Mononuclear cell (primary cell): ENCODE measurements around the gene AIFM2. TPM values are rescaled to one million over a fixed set of nuclear protein-coding genes. Genes with fewer than 3 reads are reported as not detected.
"Not testable (repeated sequence)": the region's sequence is repeated elsewhere in the genome, so short reads cannot be mapped to it uniquely, and the experiment has no call there.

Experiments
- H3K27me3 ChIP-seq: 2 replicates; pipeline ENCODE4 v1.6.0; 2011; ENCODE audit warnings: low read length, control low read depth; ENCODE audit not compliant: insufficient read depth
- H3K4me1 ChIP-seq: 2 replicates; pipeline ENCODE4 v1.5.1; 2011; ENCODE audit warnings: mild to moderate bottlenecking, low read length, control low read depth; ENCODE audit not compliant: insufficient read depth
- H3K4me3 ChIP-seq: 2 replicates; pipeline ENCODE4 v1.5.1; 2011; ENCODE audit warnings: mild to moderate bottlenecking, low read length, moderate library complexity
- H3K9me3 ChIP-seq: 2 replicates; pipeline ENCODE4 v1.5.1; 2011; ENCODE audit warnings: low read depth, mild to moderate bottlenecking, control low read depth, low read length
- total RNA-seq: library from RNA; depleted of rRNA; stranded (reverse); fragments of >200 nt; gene quantifications from one replicate; pipeline ENCODE4 v1.2.3, GENCODE V29; 2012

The AIFM2 gene
- total RNA-seq, 1 donor: 1.0 TPM

DNA sequence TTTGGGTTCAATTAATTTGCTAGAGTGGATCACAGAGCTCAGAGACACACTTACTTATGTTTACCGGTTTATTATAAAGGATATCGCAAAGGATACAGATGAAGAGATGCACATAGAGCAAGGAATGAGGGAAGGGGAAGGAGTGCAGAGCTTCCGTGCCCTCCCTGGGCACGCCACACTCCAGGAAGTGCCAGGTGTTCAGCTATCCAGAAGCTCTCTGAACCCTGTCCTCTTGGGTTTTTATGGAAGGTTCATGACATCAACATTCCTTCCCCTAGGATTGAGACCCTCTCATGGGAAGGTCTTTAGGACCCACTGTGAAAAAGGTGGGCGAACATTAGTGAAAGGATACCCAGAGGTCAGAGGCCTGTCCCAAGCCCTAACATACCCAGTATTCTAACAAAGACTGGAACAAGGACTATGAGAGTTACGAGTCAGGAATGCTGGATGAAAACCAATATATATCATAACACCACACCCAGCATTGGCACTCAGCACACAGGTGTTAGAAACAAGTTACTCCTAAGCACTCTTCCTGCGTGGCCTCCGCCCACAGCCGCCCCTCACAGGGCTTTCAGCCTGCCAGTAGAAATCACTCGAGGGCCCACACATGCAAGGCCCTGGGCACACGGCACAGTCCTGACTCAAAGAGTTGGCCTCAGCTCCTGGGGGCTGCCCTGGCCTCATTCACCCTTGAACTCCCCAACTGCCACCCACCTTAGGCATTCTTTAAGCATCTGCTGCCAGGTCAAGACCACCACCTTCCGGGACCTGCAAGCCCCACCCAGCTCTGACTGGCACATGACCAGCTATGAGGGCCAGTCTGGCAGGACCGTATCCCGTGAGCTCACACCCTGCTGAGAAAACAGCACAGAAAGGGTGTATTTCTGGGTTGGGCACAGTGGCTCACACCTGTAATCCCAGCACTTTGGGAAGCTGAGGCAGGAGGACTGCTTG, 5.6 kb upstream of the AIFM2 start:
- H3K4me1 ChIP-seq: peaks cover 3% of the 10 kb centered on the region
- no peak overlapping the region for H3K4me3 ChIP-seq
- H3K27me3 ChIP-seq: no peaks in the 10 kb centered on the region
- H3K9me3 ChIP-seq: no peaks in the 10 kb centered on the region

DNA sequence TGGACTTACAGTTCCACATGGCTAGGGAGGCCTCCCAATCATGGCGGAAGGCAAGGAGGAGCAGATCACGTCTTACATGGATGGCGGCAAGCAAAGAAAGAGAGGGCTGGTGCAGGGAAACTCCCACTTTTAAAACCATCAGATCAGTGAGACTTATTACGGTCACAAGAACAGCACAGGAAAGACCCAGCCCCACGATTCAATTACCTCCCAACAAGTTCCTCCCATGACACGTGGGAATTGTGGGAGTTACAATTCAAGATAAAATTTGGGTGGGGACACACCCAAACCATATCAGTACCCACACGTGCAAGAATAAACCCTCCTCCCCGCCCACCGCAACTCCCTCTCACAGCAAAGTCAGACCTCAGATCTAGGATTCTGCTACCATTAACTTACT, 4.5 kb upstream of the AIFM2 start:
- H3K27me3 ChIP-seq: no peaks in the 10 kb centered on the region
- no peak overlapping the region for H3K4me3 ChIP-seq
- H3K9me3 ChIP-seq: no peaks in the 10 kb centered on the region
- peaks cover 12% of the 10 kb centered on the region for H3K4me1 ChIP-seq

DNA sequence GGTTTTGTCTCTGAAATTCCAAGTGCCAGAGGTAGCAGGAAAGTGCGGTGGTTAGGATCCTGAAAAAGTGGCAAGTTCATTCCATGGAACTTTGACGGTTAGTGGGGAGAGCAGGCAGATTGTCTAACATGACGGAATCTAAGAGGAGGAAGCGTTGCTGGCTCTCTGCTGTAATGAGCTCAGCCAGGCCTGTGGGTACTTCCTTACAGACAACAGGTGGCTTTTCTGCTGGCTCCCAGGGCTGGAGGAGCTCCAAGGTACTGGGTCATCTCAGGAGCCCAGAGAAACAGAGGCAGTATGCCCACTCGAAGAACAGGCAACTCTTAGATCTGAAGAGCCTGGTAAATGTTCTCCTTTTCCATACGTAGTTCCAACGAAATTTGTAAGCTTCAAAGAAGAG, 3.1 kb upstream of the AIFM2 start:
- Histone ChIP-seq H3K4me1 (peaks cover 19% of the 10 kb centered on the region), H3K9me3 (no peaks in the 10 kb centered on the region), H3K27me3 (no peaks in the 10 kb centered on the region), H3K4me3 (no peak overlapping the region)

DNA sequence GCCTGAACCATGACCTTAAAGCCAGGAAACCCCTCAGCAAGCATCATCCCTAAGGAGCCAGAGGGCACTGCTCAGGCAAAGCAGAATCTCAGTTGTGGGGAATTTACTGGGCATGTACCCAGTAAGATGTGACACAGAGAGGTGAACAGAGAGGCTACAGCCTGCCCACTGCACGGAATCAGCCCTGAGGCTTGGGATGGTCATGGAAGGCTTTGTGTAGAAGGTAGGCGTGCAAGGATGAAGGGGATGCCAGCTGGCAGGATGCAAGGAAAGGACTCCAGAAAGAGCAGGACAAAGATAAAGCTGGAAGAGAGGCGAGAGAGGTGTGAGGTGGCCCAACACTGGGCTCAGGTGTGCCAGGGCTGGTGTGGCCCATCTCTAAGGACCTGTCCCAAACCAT, 2.4 kb upstream of the AIFM2 start:
- no peaks in the 10 kb centered on the region for H3K27me3 ChIP-seq
- H3K4me3 ChIP-seq: no peak overlapping the region
- H3K4me1 ChIP-seq: peaks cover 19% of the 10 kb centered on the region
- H3K9me3 ChIP-seq: no peaks in the 10 kb centered on the region

DNA sequence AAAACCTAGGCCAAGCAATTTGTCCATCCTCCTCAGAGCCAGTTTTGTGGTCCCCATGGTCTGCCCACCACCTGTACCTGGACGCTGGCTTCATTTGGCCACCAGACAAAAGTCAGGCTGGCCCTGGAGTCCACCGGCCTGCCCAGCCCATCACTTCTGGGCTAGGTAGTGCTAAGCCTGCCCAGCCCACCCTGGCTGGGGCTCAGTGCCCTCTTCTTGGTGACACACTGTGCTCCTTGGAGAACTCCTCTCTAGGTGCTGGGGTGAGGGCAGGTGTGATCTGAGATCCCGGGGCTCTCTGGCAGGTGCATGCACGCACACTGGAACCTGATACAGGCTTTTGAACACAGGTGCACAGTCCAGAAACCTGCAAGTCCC, 1.1 kb downstream of the AIFM2 start:
- peaks cover 19% of the 10 kb centered on the region for H3K4me1 ChIP-seq
- H3K9me3 ChIP-seq: no peaks in the 10 kb centered on the region
- H3K27me3 ChIP-seq: no peaks in the 10 kb centered on the region
- H3K4me3 ChIP-seq: no peak overlapping the region

DNA sequence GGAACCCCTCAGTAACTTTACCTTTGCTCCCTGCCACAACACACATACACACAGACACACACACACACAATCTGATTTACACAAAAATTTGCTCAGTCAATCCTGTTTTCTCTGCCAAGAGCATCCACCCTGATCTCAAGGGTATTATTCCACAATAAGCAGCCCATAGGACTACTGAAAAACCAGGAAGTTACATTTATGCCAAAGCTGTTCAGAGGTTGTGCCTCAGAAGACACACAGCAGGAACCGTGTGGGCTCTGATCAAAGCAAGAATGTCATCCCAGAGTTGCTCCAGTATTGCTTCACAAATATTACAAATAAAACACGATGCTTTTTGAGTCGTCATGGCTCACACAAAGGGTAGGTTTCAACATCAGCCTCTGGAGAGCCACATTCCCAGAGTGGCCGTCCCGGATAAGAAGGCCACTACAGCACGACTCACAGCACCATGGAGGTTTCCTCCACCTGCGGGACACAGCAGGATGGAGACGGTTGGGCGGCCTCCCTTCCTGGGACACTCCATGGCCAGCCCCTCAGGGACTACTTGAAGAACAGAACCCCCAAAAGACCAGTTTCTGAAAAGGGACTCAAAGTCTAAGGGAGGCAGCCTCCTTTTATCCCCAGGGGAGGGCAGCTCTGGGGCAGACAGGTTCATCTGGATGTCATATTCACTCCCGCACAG, 1.6 kb downstream of the AIFM2 start:
- H3K9me3 ChIP-seq: no peaks in the 10 kb centered on the region
- peaks cover 19% of the 10 kb centered on the region for H3K4me1 ChIP-seq
- no peak overlapping the region for H3K4me3 ChIP-seq
- no peaks in the 10 kb centered on the region for H3K27me3 ChIP-seq

DNA sequence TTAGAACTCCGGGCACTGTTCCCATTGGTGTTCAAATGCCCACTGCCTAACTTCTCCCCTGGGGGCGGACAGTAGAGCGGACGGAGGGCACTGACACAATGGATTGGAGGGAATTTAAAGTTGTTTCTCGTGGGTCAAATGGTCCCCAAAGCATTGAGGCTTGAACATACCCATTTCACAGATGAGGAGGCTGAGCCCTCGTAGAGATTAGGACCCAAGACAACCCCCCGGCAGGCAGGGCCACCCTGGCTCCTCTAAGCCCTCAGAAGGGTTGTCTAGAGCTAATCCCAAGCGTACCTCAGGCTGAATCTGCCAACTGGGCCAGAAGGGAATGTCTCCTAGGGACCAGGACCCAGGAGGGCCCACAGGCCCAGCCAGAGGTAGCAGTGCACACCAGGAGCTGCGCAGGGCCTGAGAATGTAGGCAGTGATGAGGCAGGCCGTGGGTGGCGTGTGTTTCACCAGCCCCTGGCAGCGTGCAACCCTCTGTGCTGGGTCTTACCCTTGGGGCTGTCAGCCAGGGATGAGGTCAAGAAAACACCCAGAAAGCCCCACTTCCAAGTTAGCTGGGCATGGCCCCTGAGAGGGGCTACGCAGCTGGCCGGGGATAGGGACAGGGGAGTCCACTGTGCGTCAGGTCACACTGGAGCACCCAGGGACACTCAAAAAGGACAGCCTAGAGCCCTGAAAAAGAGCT, 5.8 kb downstream of the AIFM2 start:
- Histone ChIP-seq H3K4me3 (no peak overlapping the region), H3K27me3 (no peaks in the 10 kb centered on the region), H3K4me1 (peaks cover 4% of the 10 kb centered on the region), H3K9me3 (no peaks in the 10 kb centered on the region)

DNA sequence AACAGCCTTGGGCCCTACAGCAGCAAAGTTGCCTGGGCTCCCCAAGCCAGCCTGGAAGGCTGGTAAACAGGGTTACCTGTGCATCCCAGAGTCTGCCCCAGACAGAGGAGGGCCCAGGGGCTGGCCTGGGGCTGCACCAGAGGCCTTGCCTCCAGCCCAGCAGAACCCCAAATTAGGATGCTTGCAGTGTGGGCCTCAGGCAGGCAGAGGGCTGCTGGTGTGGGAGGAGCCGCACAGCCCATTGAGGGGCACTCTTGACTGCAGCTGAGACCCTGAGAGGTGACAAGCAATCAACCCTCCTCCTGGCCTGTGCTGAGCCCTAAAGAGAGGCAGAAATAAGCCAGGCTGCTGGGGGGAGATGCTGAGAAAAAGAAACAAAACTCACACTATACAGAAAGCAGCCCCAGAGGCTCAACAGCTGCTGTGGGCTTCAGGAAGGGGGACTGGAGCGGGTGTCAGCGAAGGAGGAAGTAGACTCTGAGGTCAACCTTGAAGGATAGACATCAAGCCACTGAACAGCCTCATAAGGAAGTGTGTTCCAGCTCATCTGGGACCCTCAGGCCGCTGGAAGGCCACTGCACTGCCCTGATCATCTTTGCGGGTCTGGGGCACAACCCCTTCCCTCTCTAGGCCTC, 6.6 kb downstream of the AIFM2 start:
- H3K4me3 ChIP-seq: no peak overlapping the region
- H3K4me1 ChIP-seq: no peaks in the 10 kb centered on the region
- no peaks in the 10 kb centered on the region for H3K9me3 ChIP-seq
- no peaks in the 10 kb centered on the region for H3K27me3 ChIP-seq

DNA sequence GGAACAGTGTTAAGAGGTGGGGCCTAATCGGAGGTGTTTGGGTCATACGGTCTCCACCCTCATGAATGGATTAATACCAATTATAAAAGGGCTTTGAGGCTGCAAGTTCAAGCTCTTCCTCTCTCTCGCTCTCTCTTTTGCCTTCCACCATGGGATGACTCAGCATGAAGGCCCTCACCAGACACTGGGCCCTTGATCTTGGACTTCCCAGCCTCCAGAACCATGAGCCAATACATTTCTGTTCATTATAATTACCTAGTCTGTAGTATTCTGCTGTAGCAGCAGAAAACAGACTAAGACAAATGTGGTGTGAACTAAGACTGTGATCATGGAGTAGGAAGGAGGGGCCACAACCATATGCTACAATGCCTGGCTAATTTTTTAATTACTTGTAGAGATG, 7.7 kb downstream of the AIFM2 start:
- Histone ChIP-seq H3K4me3 (no peak overlapping the region), H3K27me3 (no peaks in the 10 kb centered on the region), H3K9me3 (no peaks in the 10 kb centered on the region), H3K4me1 (no peaks in the 10 kb centered on the region)

DNA sequence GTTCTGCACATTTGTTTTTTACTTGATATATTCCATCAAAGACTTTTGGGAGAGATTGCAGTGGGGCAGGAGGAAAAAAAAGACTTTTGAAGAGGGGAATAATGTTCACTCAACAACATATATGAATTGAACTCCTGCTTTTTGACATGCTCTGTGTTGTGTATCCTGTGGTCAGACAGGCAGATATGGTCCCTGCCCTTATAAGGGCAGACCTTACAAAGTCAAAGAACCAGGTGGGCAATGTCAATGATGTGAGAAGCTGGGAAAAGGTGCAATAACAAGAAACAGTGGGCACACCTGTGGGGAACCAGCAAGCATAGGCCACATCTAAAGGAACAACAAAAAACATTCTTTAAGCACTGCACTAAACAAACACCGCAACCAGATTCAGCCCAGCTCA, 8.2 kb downstream of the AIFM2 start:
- Histone ChIP-seq H3K4me3 (no peak overlapping the region), H3K27me3 (no peaks in the 10 kb centered on the region), H3K9me3 (no peaks in the 10 kb centered on the region), H3K4me1 (no peaks in the 10 kb centered on the region)

DNA sequence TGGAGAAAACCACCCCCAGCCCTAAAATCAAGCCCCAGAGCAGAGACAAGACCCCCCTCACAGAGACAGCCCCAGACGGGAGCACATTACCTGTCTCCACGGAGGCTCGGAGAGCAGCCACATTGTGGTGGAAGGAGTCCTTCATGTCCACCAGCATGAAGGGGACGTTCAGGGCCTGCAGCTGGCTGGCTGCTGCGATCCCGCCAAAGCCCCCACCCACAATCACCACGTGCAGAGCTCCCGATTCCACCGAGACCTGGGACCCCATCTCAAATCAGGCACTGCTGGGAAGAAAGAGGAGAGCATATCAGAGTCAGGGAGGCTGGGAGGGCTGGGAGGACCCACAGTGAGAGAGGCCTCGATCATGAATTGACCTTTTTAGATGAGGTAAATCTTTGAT, 8.8 kb downstream of the AIFM2 start:
- Histone ChIP-seq H3K4me3 (no peak overlapping the region), H3K9me3 (no peaks in the 10 kb centered on the region), H3K27me3 (no peaks in the 10 kb centered on the region), H3K4me1 (no peaks in the 10 kb centered on the region)

DNA sequence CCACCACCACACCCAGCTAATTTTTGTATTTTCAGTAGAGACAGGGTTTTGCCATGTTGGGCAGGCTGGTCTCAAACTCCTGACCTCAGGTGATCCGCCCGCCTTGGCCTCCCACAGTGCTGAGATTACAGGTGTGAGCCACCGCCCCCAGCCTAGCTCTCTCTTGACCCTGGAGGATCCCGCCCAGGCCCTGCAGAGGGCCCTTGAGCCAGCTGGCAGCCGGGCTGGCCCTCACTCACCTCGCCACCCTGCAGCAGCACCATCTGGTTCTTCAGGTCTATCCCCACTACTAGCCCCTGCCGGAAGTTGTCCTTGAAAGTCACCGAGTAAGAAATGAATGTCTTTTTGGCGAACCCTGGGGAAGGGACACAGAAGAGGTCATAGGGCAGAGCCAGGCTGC, 9.5 kb downstream of the AIFM2 start:
- not testable (repeated sequence) for H3K4me3 ChIP-seq, H3K4me1 ChIP-seq, H3K9me3 ChIP-seq, H3K27me3 ChIP-seq

DNA sequence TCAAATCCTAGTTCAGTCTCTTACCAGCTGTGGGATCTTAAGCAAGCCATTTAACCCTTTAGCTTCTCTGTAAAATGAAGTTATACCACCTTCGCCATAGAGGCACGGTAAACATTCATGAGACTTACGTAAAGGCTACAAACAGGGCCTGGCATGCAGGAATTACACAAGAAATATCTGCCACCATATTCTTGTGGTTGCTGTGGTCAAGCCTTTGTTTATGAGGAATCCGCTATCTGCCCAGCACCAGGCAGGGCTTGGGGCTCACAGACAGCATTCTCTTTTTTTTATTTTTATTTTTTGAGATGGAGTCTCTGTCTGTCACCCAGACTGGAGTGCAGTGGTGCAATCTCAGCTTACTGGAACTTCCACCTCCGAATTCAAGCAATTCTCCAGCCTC, 9.9 kb downstream of the AIFM2 start:
- no peaks in the 10 kb centered on the region for H3K27me3 ChIP-seq
- H3K4me3 ChIP-seq: no peak overlapping the region
- H3K4me1 ChIP-seq: no peaks in the 10 kb centered on the region

DNA sequence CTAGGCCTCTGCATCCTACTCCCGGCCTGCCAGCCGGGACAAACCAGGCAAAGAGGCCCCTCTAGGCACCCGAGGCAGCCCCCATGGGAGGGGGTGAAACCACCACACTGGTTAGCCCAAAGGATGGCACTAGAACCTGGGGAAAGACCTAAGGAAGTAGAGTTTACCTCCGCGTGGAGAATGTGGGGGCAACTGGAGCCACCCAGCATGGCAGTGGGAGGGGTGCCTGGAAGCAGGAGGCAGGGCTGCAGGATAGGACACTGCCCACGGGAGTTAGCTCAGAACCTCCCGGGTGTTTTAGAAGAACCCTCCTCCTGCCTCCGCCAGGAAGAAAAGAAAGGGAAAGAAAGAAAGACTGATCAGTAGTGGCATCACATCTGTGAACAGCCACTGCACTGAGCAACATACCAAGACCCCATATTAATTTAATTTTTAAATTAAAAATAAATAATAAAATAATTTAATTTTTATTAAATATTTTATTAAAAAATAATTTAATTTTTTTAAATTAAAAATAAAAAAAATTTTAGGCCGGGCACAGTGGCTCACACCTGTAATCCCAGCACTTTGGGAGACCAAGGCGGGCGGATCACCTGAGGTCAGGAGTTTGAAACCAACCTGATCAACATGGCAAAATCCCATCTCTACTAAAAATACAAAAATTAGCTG, 11.2 kb downstream of the AIFM2 start:
- no peaks in the 10 kb centered on the region for H3K27me3 ChIP-seq
- peaks cover under 1% of the 10 kb centered on the region for H3K4me1 ChIP-seq
- H3K9me3 ChIP-seq: no peaks in the 10 kb centered on the region
- no peak overlapping the region for H3K4me3 ChIP-seq

More for the DNA sequence above, 9.9 kb downstream of the AIFM2 start:
- no peaks in the 10 kb centered on the region for H3K9me3 ChIP-seq
